Activated T-cell treated with anti-CD3 and anti-CD28 coated beads, Interleukin-2, amount 50 U/mL, for 72 hours (primary cell): ENCODE results near the gene HECW1. TPM values are rescaled to one million over a fixed set of nuclear protein-coding genes. Genes with fewer than 3 reads are reported as not detected.
A peak's percentile ranks its signal among the peaks of the same experiment; 100 is the strongest.

Source experiments
- ATAC-seq, 2 donors: fragments of 150-1000 bp; cut with Tn5 transposase; replicated peaks in 1 of 2; 2 replicates each; pipeline ENCODE4 v1.10.0; 2021; ENCODE audit warnings: moderate library complexity in 2 of 2, mild to moderate bottlenecking in 1 of 2
- DNase-seq, 2 donors: peaks; one replicate each; pipeline ENCODE4 v3.0.0; 2021 to 2022; ENCODE audit warnings: mixed read lengths in 1 of 2
- H3K27ac Mint-ChIP-seq: one replicate; pipeline ENCODE4 v1.8.0; 2022; ENCODE audit warnings: mild to moderate bottlenecking, moderate library complexity, mixed read lengths
- H3K27me3 Mint-ChIP-seq: one replicate; pipeline ENCODE4 v1.8.0; 2022; ENCODE audit warnings: low read depth, mixed read lengths
- H3K36me3 Mint-ChIP-seq, 2 donors: one replicate each; pipeline ENCODE4 v1.8.0; 2022; ENCODE audit warnings: mixed read lengths in 2 of 2, mild to moderate bottlenecking in 1 of 2; ENCODE audit not compliant: insufficient read depth in 2 of 2
- H3K4me1 Mint-ChIP-seq: one replicate; pipeline ENCODE4 v1.8.0; 2022; ENCODE audit warnings: low read depth, mixed read lengths
- H3K4me3 Mint-ChIP-seq, 2 donors: one replicate each; pipeline ENCODE4 v1.8.0; 2022; ENCODE audit warnings: mild to moderate bottlenecking in 2 of 2, mixed read lengths in 2 of 2, moderate library complexity in 2 of 2
- H3K9me3 Mint-ChIP-seq, 2 donors: one replicate each; pipeline ENCODE4 v1.8.0; 2022; ENCODE audit warnings: mixed read lengths in 2 of 2
- total RNA-seq, 2 donors: library from RNA; stranded (reverse); gene quantifications; one replicate each; pipeline ENCODE4 v1.2.3, GENCODE V29; 2022

Gene HECW1
- total RNA-seq, 2 donors from 2014 or later = not detected

- Mint-ChIP-seq H3K27ac (no peak overlapping the region), H3K4me1 (peaks cover 15% of the 10 kb centered on the region), H3K36me3 (peaks cover 0 to 3% of the 10 kb centered on the region in 2 donors), H3K27me3 (peaks cover 12% of the 10 kb centered on the region), H3K9me3 (peaks cover 0 to 3% of the 10 kb centered on the region in 2 donors), H3K4me3 (peak overlapping the region; percentile 1 to 45)
- peak in 1 of 2 donors; percentile 10 for DNase-seq
- peak; percentile 71 to 84 for ATAC-seq
These were observed 441.6 kb downstream of the HECW1 start for GRCh38 chr7:43553999-43554398.

GRCh38 chr7:43554423-43554822, 442.0 kb downstream of the HECW1 start:
- Mint-ChIP-seq H3K4me3 (peak overlapping the region; percentile 1 to 50), H3K27me3 (peaks cover 12% of the 10 kb centered on the region), H3K4me1 (peaks cover 15% of the 10 kb centered on the region), H3K36me3 (peaks cover 0 to 3% of the 10 kb centered on the region in 2 donors), H3K27ac (no peak overlapping the region), H3K9me3 (peaks cover 0 to 3% of the 10 kb centered on the region in 2 donors)
- ATAC-seq (peak; percentile 4 to 11), DNase-seq (no peak)

GRCh38 chr7:43557831-43558495, 445.5 kb downstream of the HECW1 start:
- Mint-ChIP-seq H3K4me3 (no peak overlapping the region), H3K9me3 (peaks cover 0 to 3% of the 10 kb centered on the region in 2 donors), H3K36me3 (peaks cover 0 to 3% of the 10 kb centered on the region in 2 donors), H3K27me3 (peaks cover 26% of the 10 kb centered on the region), H3K27ac (no peak overlapping the region), H3K4me1 (peaks cover 15% of the 10 kb centered on the region)
- DNase-seq (no peak), ATAC-seq (no peak)

- Mint-ChIP-seq H3K4me1 (peaks cover 5% of the 10 kb centered on the region), H3K9me3 (peaks cover 0 to 3% of the 10 kb centered on the region in 2 donors), H3K27me3 (peaks cover 34% of the 10 kb centered on the region), H3K36me3 (no peaks in the 10 kb centered on the region), H3K4me3 (no peak overlapping the region), H3K27ac (no peak overlapping the region)
- no peak for DNase-seq
- no peak for ATAC-seq
These were observed 446.9 kb downstream of the HECW1 start for GRCh38 chr7:43559171-43559945.

GRCh38 chr7:43559946-43560335, 447.5 kb downstream of the HECW1 start:
- Mint-ChIP-seq H3K27me3 (peaks cover 35% of the 10 kb centered on the region), H3K4me3 (no peak overlapping the region), H3K4me1 (no peaks in the 10 kb centered on the region)

GRCh38 chr7:43560742-43561330, 448.4 kb downstream of the HECW1 start:
- peaks cover 0 to 3% of the 10 kb centered on the region in 2 donors for H3K9me3 Mint-ChIP-seq
- DNase-seq = no peak
- peaks cover 37% of the 10 kb centered on the region for H3K27me3 Mint-ChIP-seq
- H3K4me3 Mint-ChIP-seq = no peak overlapping the region
- ATAC-seq = no peak
- no peaks in the 10 kb centered on the region for H3K4me1 Mint-ChIP-seq
- H3K36me3 Mint-ChIP-seq = no peaks in the 10 kb centered on the region
- H3K27ac Mint-ChIP-seq = no peak overlapping the region

More at GRCh38 chr7:43559946-43560335, 447.5 kb downstream of the HECW1 start:
- H3K27ac Mint-ChIP-seq = no peak overlapping the region
- H3K9me3 Mint-ChIP-seq = peaks cover 0 to 3% of the 10 kb centered on the region in 2 donors
- DNase-seq (no peak), ATAC-seq (no peak)
- H3K36me3 Mint-ChIP-seq = no peaks in the 10 kb centered on the region

GRCh38 chr7:43562383-43562782, 449.9 kb downstream of the HECW1 start:
- no peaks in the 10 kb centered on the region for H3K4me1 Mint-ChIP-seq
- H3K36me3 Mint-ChIP-seq = no peaks in the 10 kb centered on the region
- H3K27me3 Mint-ChIP-seq = peaks cover 33% of the 10 kb centered on the region
- peaks cover 0 to 3% of the 10 kb centered on the region in 2 donors for H3K9me3 Mint-ChIP-seq
- H3K27ac Mint-ChIP-seq = no peak overlapping the region
- ATAC-seq (no peak), DNase-seq (no peak)
- no peak overlapping the region for H3K4me3 Mint-ChIP-seq

- Mint-ChIP-seq H3K36me3 (no peaks in the 10 kb centered on the region), H3K27ac (no peak overlapping the region), H3K9me3 (no peaks in the 10 kb centered on the region), H3K4me3 (no peak overlapping the region), H3K27me3 (peaks cover 33% of the 10 kb centered on the region), H3K4me1 (peaks cover 21% of the 10 kb centered on the region)
- DNase-seq (no peak), ATAC-seq (no peak)
These were observed 453.3 kb downstream of the HECW1 start for GRCh38 chr7:43565786-43566185.

- H3K27me3 Mint-ChIP-seq = peaks cover 13% of the 10 kb centered on the region
- DNase-seq (no peak), ATAC-seq (no peak)
- no peaks in the 10 kb centered on the region for H3K36me3 Mint-ChIP-seq
- no peaks in the 10 kb centered on the region for H3K9me3 Mint-ChIP-seq
- H3K27ac Mint-ChIP-seq = no peak overlapping the region
- H3K4me1 Mint-ChIP-seq = peaks cover 41% of the 10 kb centered on the region
- no peak overlapping the region for H3K4me3 Mint-ChIP-seq
These were observed 456.1 kb downstream of the HECW1 start for GRCh38 chr7:43568529-43568928.

GRCh38 chr7:43569424-43569823, 457.0 kb downstream of the HECW1 start:
- H3K36me3 Mint-ChIP-seq = no peaks in the 10 kb centered on the region
- H3K27me3 Mint-ChIP-seq = peaks cover 10% of the 10 kb centered on the region
- DNase-seq (no peak), ATAC-seq (peak; percentile 52 to 59)
- no peaks in the 10 kb centered on the region for H3K9me3 Mint-ChIP-seq
- H3K4me3 Mint-ChIP-seq = no peak overlapping the region
- no peak overlapping the region for H3K27ac Mint-ChIP-seq
- H3K4me1 Mint-ChIP-seq = peaks cover 41% of the 10 kb centered on the region

- Mint-ChIP-seq H3K9me3 (no peaks in the 10 kb centered on the region), H3K4me3 (no peak overlapping the region), H3K27ac (peak overlapping the region; percentile 20), H3K27me3 (no peaks in the 10 kb centered on the region), H3K36me3 (no peaks in the 10 kb centered on the region), H3K4me1 (peaks cover 41% of the 10 kb centered on the region)
- ATAC-seq = no peak
- DNase-seq = no peak
These were observed 458.4 kb downstream of the HECW1 start for GRCh38 chr7:43570688-43571365.

GRCh38 chr7:43572516-43573049, 460.1 kb downstream of the HECW1 start:
- no peak overlapping the region for H3K4me3 Mint-ChIP-seq

More at GRCh38 chr7:43572516-43573049, 460.1 kb downstream of the HECW1 start:
- Mint-ChIP-seq H3K9me3 (no peaks in the 10 kb centered on the region), H3K27me3 (no peaks in the 10 kb centered on the region), H3K27ac (no peak overlapping the region), H3K36me3 (no peaks in the 10 kb centered on the region), H3K4me1 (peaks cover 45% of the 10 kb centered on the region)
- peak; percentile 51 to 60 for DNase-seq
- ATAC-seq = peak; percentile 96 to 98
